Measurements from ENCODE around the gene HMX1. TPM values are rescaled to one million over a fixed set of nuclear protein-coding genes. Genes with fewer than 3 reads are reported as not detected.

Gene HMX1
- total RNA-seq, 1 experiment from 2014 or later, result not detected

GRCh38 chr4:8859550-8860095 lies 12.0 kb downstream of the HMX1 start:
- DNase-seq (ENCODE audit: unreplicated experiment), result no peak
- no peaks in the 10 kb centered on the region for H3K9me3 Mint-ChIP-seq (ENCODE audit: unreplicated experiment)
- intact Hi-C loops (cut with micrococcal nuclease), result no loop called here
- CTCF ChIA-PET, result no interaction called here
- H3K36me3 Mint-ChIP-seq (ENCODE audit: insufficient read depth, unreplicated experiment), result no peaks in the 10 kb centered on the region
- H3K27ac Mint-ChIP-seq (ENCODE audit: low read depth, unreplicated experiment), result no peak overlapping the region
- POLR2A ChIA-PET, result no interaction called here
- H3K4me3 Mint-ChIP-seq (ENCODE audit: unreplicated experiment), result no peak overlapping the region
- H3K4me1 Mint-ChIP-seq (ENCODE audit: insufficient read depth, unreplicated experiment), result no peaks in the 10 kb centered on the region
- BruUV-seq (replicated peaks), result no TSS peak
- peaks cover 13% of the 10 kb centered on the region for H3K27me3 Mint-ChIP-seq (ENCODE audit: insufficient read depth, unreplicated experiment)
- TF ChIP-seq CTCF (IDR thresholded peaks at IDR 0.05; ENCODE audit: unreplicated experiment), result no peak

GRCh38 chr4:8858701-8859210 lies 12.9 kb downstream of the HMX1 start:
- no TSS peak for BruUV-seq (replicated peaks)
- H3K9me3 Mint-ChIP-seq (ENCODE audit: unreplicated experiment), result no peaks in the 10 kb centered on the region
- no peak for TF ChIP-seq CTCF (IDR thresholded peaks at IDR 0.05; ENCODE audit: unreplicated experiment)
- ChIA-PET CTCF (interaction anchor here (0.5 kb wide), 1 partner anchor 19 kb away, joined by 5 read pairs; no protein-coding TSS in a partner anchor), POLR2A (no interaction called here)
- H3K4me1 Mint-ChIP-seq (ENCODE audit: insufficient read depth, unreplicated experiment), result no peaks in the 10 kb centered on the region
- no peak overlapping the region for H3K4me3 Mint-ChIP-seq (ENCODE audit: unreplicated experiment)
- no peak overlapping the region for H3K27ac Mint-ChIP-seq (ENCODE audit: low read depth, unreplicated experiment)
- intact Hi-C loops (cut with micrococcal nuclease), result no loop called here
- no peaks in the 10 kb centered on the region for H3K36me3 Mint-ChIP-seq (ENCODE audit: insufficient read depth, unreplicated experiment)
- DNase-seq (ENCODE audit: unreplicated experiment), result no peak
- H3K27me3 Mint-ChIP-seq (ENCODE audit: insufficient read depth, unreplicated experiment), result peaks cover 13% of the 10 kb centered on the region

GRCh38 chr4:8857766-8858700 lies 13.6 kb downstream of the HMX1 start:
- H3K9me3 Mint-ChIP-seq (ENCODE audit: unreplicated experiment), result no peaks in the 10 kb centered on the region
- intact Hi-C loops (cut with micrococcal nuclease), result no loop called here
- DNase-seq (ENCODE audit: unreplicated experiment), result no peak
- TF ChIP-seq CTCF (IDR thresholded peaks at IDR 0.05; ENCODE audit: unreplicated experiment), result no peak
- H3K4me3 Mint-ChIP-seq (ENCODE audit: unreplicated experiment), result no peak overlapping the region
- no TSS peak for BruUV-seq (replicated peaks)
- ChIA-PET POLR2A (no interaction called here), CTCF (interaction anchor here (0.5 kb wide), 1 partner anchor 19 kb away, joined by 5 read pairs; no protein-coding TSS in a partner anchor)
- no peaks in the 10 kb centered on the region for H3K36me3 Mint-ChIP-seq (ENCODE audit: insufficient read depth, unreplicated experiment)
- no peak overlapping the region for H3K27ac Mint-ChIP-seq (ENCODE audit: low read depth, unreplicated experiment)
- H3K27me3 Mint-ChIP-seq (ENCODE audit: insufficient read depth, unreplicated experiment), result peaks cover 13% of the 10 kb centered on the region
- H3K4me1 Mint-ChIP-seq (ENCODE audit: insufficient read depth, unreplicated experiment), result no peaks in the 10 kb centered on the region

DNA sequence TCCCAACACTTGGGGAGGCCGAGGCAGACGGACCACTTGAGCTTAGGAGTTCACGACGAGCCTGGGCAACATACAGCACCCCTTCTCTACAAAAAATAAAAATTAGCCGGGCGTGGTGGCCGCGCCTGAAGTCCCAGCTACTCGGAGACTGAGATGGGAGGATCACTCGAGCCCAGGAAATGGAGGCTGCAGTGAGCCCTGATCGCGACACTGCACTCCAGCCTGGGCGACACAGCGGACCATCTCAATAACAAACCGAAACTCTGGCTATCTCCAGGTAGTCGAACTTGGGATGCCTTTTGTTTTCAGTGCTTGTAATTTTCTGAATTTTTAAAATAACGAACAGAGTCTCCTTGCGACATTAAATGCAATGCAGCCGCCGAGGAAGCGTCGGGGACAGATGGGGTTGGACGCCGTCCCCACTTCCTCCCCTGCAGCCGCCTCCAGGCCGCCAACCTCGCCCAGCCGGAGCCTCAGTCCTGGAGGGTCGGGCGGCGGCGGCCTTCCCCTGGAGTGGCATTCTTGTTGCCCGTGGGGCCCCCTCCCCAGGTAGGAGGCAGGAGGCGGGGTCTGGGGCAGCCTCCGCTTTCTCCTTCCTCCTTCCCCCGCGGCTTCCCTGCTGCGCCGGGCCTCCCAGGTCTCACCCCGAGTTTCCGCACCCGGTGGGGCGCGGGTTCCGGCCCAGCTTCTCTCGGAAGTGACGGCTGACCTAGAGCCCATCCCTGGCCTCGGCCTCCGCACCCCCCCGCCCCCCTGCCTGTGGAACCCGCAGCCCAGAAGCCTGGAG lies 14.6 kb downstream of the HMX1 start:
- no TSS peak for BruUV-seq (replicated peaks)
- no peak for TF ChIP-seq CTCF (IDR thresholded peaks at IDR 0.05; ENCODE audit: unreplicated experiment)
- no peak overlapping the region for H3K4me3 Mint-ChIP-seq (ENCODE audit: unreplicated experiment)
- no peaks in the 10 kb centered on the region for H3K9me3 Mint-ChIP-seq (ENCODE audit: unreplicated experiment)
- H3K4me1 Mint-ChIP-seq (ENCODE audit: insufficient read depth, unreplicated experiment), result no peaks in the 10 kb centered on the region
- peaks cover 13% of the 10 kb centered on the region for H3K27me3 Mint-ChIP-seq (ENCODE audit: insufficient read depth, unreplicated experiment)
- DNase-seq (ENCODE audit: unreplicated experiment), result no peak
- ChIA-PET POLR2A (no interaction called here), CTCF (no interaction called here)
- intact Hi-C loops (cut with micrococcal nuclease), result no loop called here
- no peak overlapping the region for H3K27ac Mint-ChIP-seq (ENCODE audit: low read depth, unreplicated experiment)
- H3K36me3 Mint-ChIP-seq (ENCODE audit: insufficient read depth, unreplicated experiment), result no peaks in the 10 kb centered on the region
